PC-3 (cell line): Measurements from ENCODE around the gene EDC4.

Source experiments
- EZH2 ChIP-seq: fragments of 300-600 bp; sonication (generic); IDR thresholded peaks from one replicate; pipeline ENCODE4 v1.6.1; 2017; ENCODE audit warnings: antibody characterized with exemption, mild to moderate bottlenecking, low read length; ENCODE audit not compliant: unreplicated experiment
- EZH2phosphoT487 ChIP-seq: fragments of 300-600 bp; sonication (generic); IDR thresholded peaks from 2 replicates; pipeline ENCODE4 v1.6.1; 2018; ENCODE audit warnings: mild to moderate bottlenecking, antibody characterized with exemption, low read length, borderline replicate concordance
- TF ChIP-seq, protein P1 (sequence below): fragments of 300-600 bp; sonication (generic); conservative IDR thresholded peaks from 2 replicates; pipeline ENCODE4 v1.5.1; 2017; ENCODE audit warnings: antibody characterized with exemption, low read depth, mild to moderate bottlenecking, low read length

DNA sequence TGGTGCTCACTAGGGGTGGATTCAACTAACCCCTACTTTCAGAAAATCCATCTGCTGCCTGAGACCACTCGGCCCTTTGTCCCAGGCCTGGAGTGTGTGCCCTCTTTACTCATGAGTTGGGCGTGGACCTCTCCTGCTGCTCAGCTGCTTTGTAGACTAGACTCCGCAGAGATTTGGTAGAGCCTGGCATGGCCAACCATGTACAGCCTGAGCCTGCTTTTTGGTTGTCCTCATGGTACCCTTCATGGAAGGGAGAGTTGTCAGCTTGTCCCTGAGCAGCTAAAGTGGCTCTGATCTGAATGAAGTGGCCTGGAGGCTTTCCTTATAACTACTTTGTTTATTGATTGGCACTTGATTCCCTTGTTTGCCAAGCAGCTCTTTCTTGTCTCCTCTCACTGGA lies 1.5 kb downstream of the EDC4 start:
- no peak for TF ChIP-seq EZH2phosphoT487
- TF ChIP-seq, protein P1, sequence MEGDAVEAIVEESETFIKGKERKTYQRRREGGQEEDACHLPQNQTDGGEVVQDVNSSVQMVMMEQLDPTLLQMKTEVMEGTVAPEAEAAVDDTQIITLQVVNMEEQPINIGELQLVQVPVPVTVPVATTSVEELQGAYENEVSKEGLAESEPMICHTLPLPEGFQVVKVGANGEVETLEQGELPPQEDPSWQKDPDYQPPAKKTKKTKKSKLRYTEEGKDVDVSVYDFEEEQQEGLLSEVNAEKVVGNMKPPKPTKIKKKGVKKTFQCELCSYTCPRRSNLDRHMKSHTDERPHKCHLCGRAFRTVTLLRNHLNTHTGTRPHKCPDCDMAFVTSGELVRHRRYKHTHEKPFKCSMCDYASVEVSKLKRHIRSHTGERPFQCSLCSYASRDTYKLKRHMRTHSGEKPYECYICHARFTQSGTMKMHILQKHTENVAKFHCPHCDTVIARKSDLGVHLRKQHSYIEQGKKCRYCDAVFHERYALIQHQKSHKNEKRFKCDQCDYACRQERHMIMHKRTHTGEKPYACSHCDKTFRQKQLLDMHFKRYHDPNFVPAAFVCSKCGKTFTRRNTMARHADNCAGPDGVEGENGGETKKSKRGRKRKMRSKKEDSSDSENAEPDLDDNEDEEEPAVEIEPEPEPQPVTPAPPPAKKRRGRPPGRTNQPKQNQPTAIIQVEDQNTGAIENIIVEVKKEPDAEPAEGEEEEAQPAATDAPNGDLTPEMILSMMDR = no peak
- TF ChIP-seq EZH2 = no peak
